ENCODE results near the gene JAKMIP1. TPM values are rescaled to one million over a fixed set of nuclear protein-coding genes. Genes with fewer than 3 reads are reported as not detected.

JAKMIP1 gene
- total RNA-seq, 1 donor from 2014 or later: not detected

GRCh38 chr4:6104541-6105130 is 95.7 kb downstream of the JAKMIP1 start:
- no peak for DNase-seq (ENCODE audit: low read depth)
- no peak for TF ChIP-seq CTCF (conservative IDR thresholded peaks at IDR 0.05; ENCODE audit: low read depth, low read length)
- H3K4me3 ChIP-seq (ENCODE audit: low read depth, low read length): no peak overlapping the region

DNA sequence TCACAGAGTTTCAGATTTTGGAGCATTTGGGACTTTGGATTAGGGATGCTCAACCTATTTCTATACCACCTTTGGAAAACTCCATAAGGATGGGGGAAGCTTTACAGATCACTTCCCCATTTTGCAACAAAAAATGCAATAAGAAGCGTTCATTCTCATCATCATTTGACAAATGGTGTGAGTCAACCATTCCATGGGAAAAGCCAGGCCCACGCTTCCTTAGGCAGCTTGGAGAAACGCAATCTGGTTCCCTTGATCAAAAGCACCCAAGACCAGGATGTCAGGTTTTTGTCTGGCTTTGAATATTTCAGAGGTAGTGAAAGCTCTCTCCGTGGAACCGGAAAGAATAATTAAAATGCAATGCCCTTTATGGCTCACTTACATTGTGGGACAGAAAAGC is 102.8 kb downstream of the JAKMIP1 start:
- TF ChIP-seq CTCF (conservative IDR thresholded peaks at IDR 0.05; ENCODE audit: low read depth, low read length): no peak
- H3K4me3 ChIP-seq (ENCODE audit: low read depth, low read length): no peak overlapping the region
- no peak for DNase-seq (ENCODE audit: low read depth)

DNA sequence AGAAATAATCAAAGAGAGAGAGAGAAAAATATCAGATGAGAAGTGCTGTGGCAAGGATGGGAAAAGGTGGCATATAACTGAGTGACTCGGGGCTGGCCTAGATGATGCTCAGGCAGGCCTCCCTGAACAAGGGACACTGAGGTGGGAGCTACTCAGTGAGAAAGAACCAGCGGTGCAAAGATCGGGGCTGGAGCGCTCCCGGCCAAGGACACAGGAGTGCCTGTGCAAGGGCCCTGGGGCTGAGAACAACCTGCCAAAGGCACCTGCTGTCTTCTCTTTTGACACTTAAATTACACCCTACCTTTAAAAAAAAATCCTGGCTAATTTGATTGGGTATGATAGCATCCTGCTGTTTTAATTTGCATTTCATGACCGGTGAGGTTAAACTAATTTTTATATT is 104.5 kb downstream of the JAKMIP1 start:
- TF ChIP-seq CTCF (conservative IDR thresholded peaks at IDR 0.05; ENCODE audit: low read depth, low read length): no peak
- no peak for DNase-seq (ENCODE audit: low read depth)

GRCh38 chr4:6095023-6095752 is 105.2 kb downstream of the JAKMIP1 start:
- no peak overlapping the region for H3K4me3 ChIP-seq (ENCODE audit: low read depth, low read length)
- no peak for DNase-seq (ENCODE audit: low read depth)
- TF ChIP-seq CTCF (conservative IDR thresholded peaks at IDR 0.05; ENCODE audit: low read depth, low read length): no peak

More for the DNA sequence above, 104.5 kb downstream of the JAKMIP1 start:
- H3K4me3 ChIP-seq (ENCODE audit: low read depth, low read length): no peak overlapping the region

GRCh38 chr4:6093671-6094070 is 106.7 kb downstream of the JAKMIP1 start:
- no peak overlapping the region for H3K4me3 ChIP-seq (ENCODE audit: low read depth, low read length)
- no peak for DNase-seq (ENCODE audit: low read depth)
- TF ChIP-seq CTCF (conservative IDR thresholded peaks at IDR 0.05; ENCODE audit: low read depth, low read length): no peak

GRCh38 chr4:6092971-6093370 is 107.4 kb downstream of the JAKMIP1 start:
- no peak for TF ChIP-seq CTCF (conservative IDR thresholded peaks at IDR 0.05; ENCODE audit: low read depth, low read length)
- DNase-seq (ENCODE audit: low read depth): no peak
- H3K4me3 ChIP-seq (ENCODE audit: low read depth, low read length): no peak overlapping the region

- no peak overlapping the region for H3K4me3 ChIP-seq (ENCODE audit: low read depth, low read length)
- no peak for TF ChIP-seq CTCF (conservative IDR thresholded peaks at IDR 0.05; ENCODE audit: low read depth, low read length)
- no peak for DNase-seq (ENCODE audit: low read depth)
Measured at GRCh38 chr4:6092131-6092530, 108.2 kb downstream of the JAKMIP1 start.

All from epithelial cell of proximal tubule (primary cell).